ENCODE results near the gene SEPTIN8. TPM values are rescaled to one million over a fixed set of nuclear protein-coding genes. Genes with fewer than 3 reads are reported as not detected.

The SEPTIN8 gene
- total RNA-seq, 2 donors from 2014 or later = 16.2 to 30.4 TPM

- H3K4me1 Mint-ChIP-seq (ENCODE audit: low read depth in 2 of 2) = peaks cover 0 to 22% of the 10 kb centered on the region in 2 donors
- H3K27ac Mint-ChIP-seq = peak overlapping the region in 1 of 2 donors; percentile 74
- DNase-seq (ENCODE audit: low spot score) = no peak
- H3K27me3 Mint-ChIP-seq = peaks cover 2 to 8% of the 10 kb centered on the region in 2 donors
- no peaks in the 10 kb centered on the region for H3K36me3 Mint-ChIP-seq
- no peak for ATAC-seq
- H3K4me3 Mint-ChIP-seq = no peak overlapping the region
- no peaks in the 10 kb centered on the region for H3K9me3 Mint-ChIP-seq
Measured at GRCh38 chr5:132750471-132751230, 26.4 kb downstream of the SEPTIN8 start.

- H3K27ac Mint-ChIP-seq = no peak overlapping the region
- H3K9me3 Mint-ChIP-seq = no peaks in the 10 kb centered on the region
- H3K4me3 Mint-ChIP-seq = no peak overlapping the region
- no peak for DNase-seq (ENCODE audit: low spot score)
- H3K36me3 Mint-ChIP-seq = no peaks in the 10 kb centered on the region
- peaks cover 4 to 20% of the 10 kb centered on the region in 2 donors for H3K27me3 Mint-ChIP-seq
- peaks cover 0 to 14% of the 10 kb centered on the region in 2 donors for H3K4me1 Mint-ChIP-seq (ENCODE audit: low read depth in 2 of 2)
- no peak for ATAC-seq
Measured at GRCh38 chr5:132749506-132749905, 27.5 kb downstream of the SEPTIN8 start.

DNA sequence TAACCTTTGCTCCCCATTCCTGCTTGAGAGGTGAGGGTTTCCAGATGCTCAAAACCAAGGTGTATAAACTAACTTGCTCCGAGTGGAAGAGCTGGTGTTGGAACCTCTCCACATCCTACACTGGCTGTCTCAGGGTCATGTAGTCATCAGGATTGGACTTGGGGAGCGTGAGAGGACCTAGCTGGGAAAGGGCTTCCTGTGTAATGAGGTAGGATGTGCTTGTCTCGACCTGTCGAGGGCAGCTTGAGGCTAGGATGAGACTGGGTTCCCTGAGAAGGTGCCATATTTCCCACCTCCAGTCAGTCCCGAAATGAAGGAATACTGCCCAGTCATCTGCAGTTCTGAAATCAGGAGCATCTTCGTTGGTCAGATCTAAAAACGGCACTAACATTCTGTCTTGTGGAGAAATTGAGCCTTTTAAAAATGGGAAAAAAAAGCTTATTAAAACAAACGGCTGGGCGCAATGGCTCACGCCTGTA is 28.5 kb downstream of the SEPTIN8 start:
- H3K9me3 Mint-ChIP-seq = no peaks in the 10 kb centered on the region
- ATAC-seq = no peak
- no peak overlapping the region for H3K27ac Mint-ChIP-seq
- DNase-seq (ENCODE audit: low spot score) = no peak
- H3K4me3 Mint-ChIP-seq = peak overlapping the region; percentile 27
- no peaks in the 10 kb centered on the region for H3K36me3 Mint-ChIP-seq
- peaks cover 7 to 24% of the 10 kb centered on the region in 2 donors for H3K27me3 Mint-ChIP-seq
- peaks cover 0 to 14% of the 10 kb centered on the region in 2 donors for H3K4me1 Mint-ChIP-seq (ENCODE audit: low read depth in 2 of 2)

DNA sequence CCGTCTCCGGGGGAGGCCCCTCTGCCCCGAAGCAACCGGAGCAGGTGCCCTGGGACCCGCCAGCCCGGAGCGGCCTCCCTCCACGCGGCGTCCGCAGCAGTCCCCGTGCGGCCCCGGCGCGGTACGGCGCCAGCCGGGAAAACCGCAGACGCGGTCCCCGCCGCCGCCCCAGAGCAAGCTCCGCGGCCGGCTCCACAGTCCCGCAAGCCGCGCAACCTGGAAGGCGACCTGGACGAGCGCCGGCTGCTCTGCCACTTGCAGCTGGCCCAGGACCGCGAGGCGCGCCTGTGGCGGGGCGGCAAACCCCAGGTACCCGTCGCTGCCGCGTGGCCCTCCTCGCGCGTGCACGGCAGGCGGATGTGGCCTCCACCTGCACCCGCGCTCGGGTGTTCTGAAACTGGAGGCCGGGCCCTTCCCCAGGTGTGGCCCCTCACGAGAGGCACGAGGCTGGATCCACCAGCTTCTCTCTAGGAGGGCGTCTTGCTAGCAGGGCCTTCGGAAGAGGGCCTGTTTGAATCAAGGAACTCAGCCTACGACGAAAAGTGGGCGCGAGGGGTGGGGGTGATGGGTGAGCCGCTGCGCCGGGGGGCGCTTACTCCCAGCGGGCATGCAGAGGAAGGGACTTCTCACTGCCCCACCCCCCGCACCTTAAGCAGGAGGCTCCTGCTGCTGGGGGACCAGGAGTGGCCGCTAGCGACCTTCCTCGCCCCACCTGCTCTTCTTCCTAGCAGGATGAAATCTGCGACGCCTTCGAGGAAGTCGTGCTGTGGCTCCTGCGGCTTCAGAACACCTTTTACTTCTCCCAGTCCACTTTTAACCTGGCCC is 29.2 kb downstream of the SEPTIN8 start:
- Mint-ChIP-seq H3K27ac (no peak overlapping the region), H3K9me3 (no peaks in the 10 kb centered on the region), H3K4me3 (peak overlapping the region; percentile 27), H3K36me3 (no peaks in the 10 kb centered on the region), H3K4me1 (ENCODE audit: low read depth in 2 of 2) (peaks cover 0 to 14% of the 10 kb centered on the region in 2 donors), H3K27me3 (peaks cover 11 to 24% of the 10 kb centered on the region in 2 donors)
- ATAC-seq = peak in 1 of 2 donors; percentile 54
- DNase-seq (ENCODE audit: low spot score) = no peak

GRCh38 chr5:132746954-132747615 is 30.0 kb downstream of the SEPTIN8 start, which contains the start of gene CCNI2:
Gene CCNI2, plus strand, starts transcription at chr5:132747426. Its CDS starts 70 bp downstream, at chr5:132747496.
- peak; percentile 82 to 83 for ATAC-seq
- Mint-ChIP-seq H3K4me1 (ENCODE audit: low read depth in 2 of 2) (peaks cover 0 to 14% of the 10 kb centered on the region in 2 donors), H3K9me3 (no peaks in the 10 kb centered on the region), H3K27me3 (peaks cover 13 to 28% of the 10 kb centered on the region in 2 donors), H3K36me3 (no peaks in the 10 kb centered on the region), H3K4me3 (peak within 1 kb of the TSS; percentile 72), H3K27ac (no peak within 1 kb of the TSS)
- DNase-seq (ENCODE audit: low spot score) = no peak

DNA sequence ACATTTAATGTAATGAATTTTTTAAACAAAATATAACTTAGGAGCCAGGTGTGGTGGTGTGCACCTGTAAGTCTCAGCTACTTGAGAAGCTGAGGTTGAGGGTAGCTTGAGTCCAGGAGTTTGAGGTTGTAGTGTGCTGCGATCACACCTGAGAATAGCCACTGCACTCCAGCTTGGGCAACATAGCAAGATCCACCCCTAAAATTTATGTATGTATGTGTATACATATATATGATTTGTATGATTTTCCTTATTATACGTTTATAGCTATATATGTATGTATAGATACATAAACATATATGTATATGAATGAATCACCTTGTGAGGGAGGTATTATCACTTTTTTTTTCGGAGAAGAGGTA is 30.5 kb downstream of the SEPTIN8 start:
- ATAC-seq (no peak), DNase-seq (ENCODE audit: low spot score) (no peak)
- H3K9me3 Mint-ChIP-seq = no peaks in the 10 kb centered on the region
- no peaks in the 10 kb centered on the region for H3K36me3 Mint-ChIP-seq
- H3K27ac Mint-ChIP-seq = no peak overlapping the region
- H3K4me1 Mint-ChIP-seq (ENCODE audit: low read depth in 2 of 2) = peaks cover 0 to 10% of the 10 kb centered on the region in 2 donors
- H3K27me3 Mint-ChIP-seq = peaks cover 13 to 32% of the 10 kb centered on the region in 2 donors
- peak overlapping the region; percentile 72 for H3K4me3 Mint-ChIP-seq

DNA sequence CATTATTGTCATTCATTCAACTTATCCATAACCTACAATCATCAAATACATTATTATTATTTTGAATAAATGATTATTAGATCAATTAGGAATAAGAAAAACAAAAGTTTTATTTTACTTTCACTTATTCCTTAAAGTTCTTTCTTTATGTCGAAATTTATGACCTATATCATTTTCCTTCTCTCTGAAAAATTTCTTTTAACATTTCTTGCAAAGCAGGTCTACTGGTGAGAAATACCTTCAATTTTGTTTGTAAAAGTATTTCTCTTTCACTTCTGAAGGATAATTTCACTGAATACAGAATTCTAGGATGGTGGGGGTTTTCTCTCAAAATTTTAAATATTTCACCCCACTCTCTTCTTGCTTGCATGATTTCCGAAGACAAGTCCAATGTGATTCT is 32.4 kb downstream of the SEPTIN8 start:
- peaks cover 16 to 37% of the 10 kb centered on the region in 2 donors for H3K27me3 Mint-ChIP-seq
- no peak overlapping the region for H3K4me3 Mint-ChIP-seq
- H3K9me3 Mint-ChIP-seq = no peaks in the 10 kb centered on the region
- no peaks in the 10 kb centered on the region for H3K36me3 Mint-ChIP-seq
- H3K27ac Mint-ChIP-seq = no peak overlapping the region
- ATAC-seq (no peak), DNase-seq (ENCODE audit: low spot score) (no peak)
- no peaks in the 10 kb centered on the region for H3K4me1 Mint-ChIP-seq (ENCODE audit: low read depth in 2 of 2)

GRCh38 chr5:132742626-132743025 is 34.4 kb downstream of the SEPTIN8 start:
- Mint-ChIP-seq H3K4me1 (ENCODE audit: low read depth in 2 of 2) (peaks cover 9 to 10% of the 10 kb centered on the region in 2 donors), H3K9me3 (no peaks in the 10 kb centered on the region), H3K36me3 (no peaks in the 10 kb centered on the region), H3K4me3 (no peak overlapping the region), H3K27ac (no peak overlapping the region), H3K27me3 (peaks cover 18 to 37% of the 10 kb centered on the region in 2 donors)
- DNase-seq (ENCODE audit: low spot score) (no peak), ATAC-seq (no peak)

- no peak for ATAC-seq
Measured at GRCh38 chr5:132742158-132742557, 34.9 kb downstream of the SEPTIN8 start.

DNA sequence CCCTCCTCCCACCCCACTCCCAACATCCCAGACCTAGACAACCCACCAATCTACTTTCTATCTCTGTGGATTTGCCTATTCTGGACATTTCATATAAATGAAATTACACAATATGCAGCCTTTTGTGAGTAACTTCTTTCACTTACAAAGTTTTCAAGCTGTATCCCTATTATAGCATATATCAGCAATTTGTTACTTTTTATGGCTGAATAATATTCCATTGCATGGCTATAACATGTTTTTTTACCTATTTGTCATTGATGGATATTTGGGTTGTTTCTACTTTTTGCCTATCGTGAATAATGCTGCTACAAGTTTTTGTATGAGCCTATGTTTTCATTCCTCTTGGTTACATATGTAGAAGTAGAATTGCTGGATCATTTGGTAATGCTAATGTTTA is 37.8 kb downstream of the SEPTIN8 start:
- peaks cover 11 to 15% of the 10 kb centered on the region in 2 donors for H3K27me3 Mint-ChIP-seq
- H3K27ac Mint-ChIP-seq = peak overlapping the region in 1 of 2 donors; percentile 75
- ATAC-seq (no peak), DNase-seq (ENCODE audit: low spot score) (no peak)
- H3K36me3 Mint-ChIP-seq = no peaks in the 10 kb centered on the region
- no peak overlapping the region for H3K4me3 Mint-ChIP-seq
- H3K4me1 Mint-ChIP-seq (ENCODE audit: low read depth in 2 of 2) = peaks cover 24 to 26% of the 10 kb centered on the region in 2 donors
- no peaks in the 10 kb centered on the region for H3K9me3 Mint-ChIP-seq

More at GRCh38 chr5:132742158-132742557, 34.9 kb downstream of the SEPTIN8 start:
- DNase-seq (ENCODE audit: low spot score) = no peak
- peaks cover 18 to 37% of the 10 kb centered on the region in 2 donors for H3K27me3 Mint-ChIP-seq
- no peak overlapping the region for H3K4me3 Mint-ChIP-seq
- H3K27ac Mint-ChIP-seq = no peak overlapping the region
- H3K36me3 Mint-ChIP-seq = no peaks in the 10 kb centered on the region
- H3K4me1 Mint-ChIP-seq (ENCODE audit: low read depth in 2 of 2) = peaks cover 11% of the 10 kb centered on the region in 2 donors
- H3K9me3 Mint-ChIP-seq = no peaks in the 10 kb centered on the region

DNA sequence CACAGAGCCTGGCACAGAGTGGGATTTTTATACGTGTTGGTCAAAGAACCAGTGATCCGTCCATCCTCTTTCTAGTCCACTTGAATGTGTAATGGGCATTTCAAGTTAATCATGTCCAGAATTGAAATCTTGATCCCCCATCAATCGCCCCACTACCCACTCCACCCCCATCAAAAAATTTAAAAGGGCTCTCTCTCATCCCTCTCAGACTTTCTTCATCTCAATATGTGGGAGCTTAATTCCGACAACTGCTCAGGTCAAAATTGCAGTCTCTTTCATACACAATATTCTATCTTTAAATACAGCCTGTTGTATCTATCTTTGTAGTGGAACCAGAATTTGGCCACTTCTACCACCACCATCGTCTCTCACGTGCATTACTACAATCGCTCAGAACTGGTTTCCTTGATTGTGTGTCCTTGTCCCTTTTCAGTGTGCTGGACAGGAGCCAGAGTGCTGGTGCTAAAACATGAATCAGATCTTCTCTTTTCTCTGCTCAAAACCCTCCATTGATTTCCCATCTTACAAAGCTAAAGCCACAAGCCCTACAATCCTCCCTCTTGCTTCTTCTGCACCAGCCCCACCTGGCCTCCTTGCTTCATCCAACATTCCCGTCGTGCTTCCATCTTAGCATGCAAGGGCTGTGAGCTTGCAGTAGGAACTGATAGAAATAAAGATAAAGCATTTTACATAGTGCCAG is 38.9 kb downstream of the SEPTIN8 start:
- Mint-ChIP-seq H3K36me3 (peaks cover 5% of the 10 kb centered on the region), H3K4me1 (ENCODE audit: low read depth in 2 of 2) (peaks cover 24 to 33% of the 10 kb centered on the region in 2 donors), H3K27me3 (peaks cover 10 to 13% of the 10 kb centered on the region in 2 donors), H3K9me3 (no peaks in the 10 kb centered on the region), H3K4me3 (peak overlapping the region; percentile 43), H3K27ac (peak overlapping the region; percentile 66 to 75)
- ATAC-seq (no peak), DNase-seq (ENCODE audit: low spot score) (no peak)

GRCh38 chr5:132736853-132737833 is 39.9 kb downstream of the SEPTIN8 start, which contains the start of gene KIF3A:
Gene KIF3A, minus strand, starts transcription at chr5:132737546. Its CDS starts 127 bp downstream, at chr5:132737419.
- Mint-ChIP-seq H3K9me3 (no peaks in the 10 kb centered on the region), H3K4me3 (peak within 1 kb of the TSS; percentile 43), H3K4me1 (ENCODE audit: low read depth in 2 of 2) (peaks cover 24 to 33% of the 10 kb centered on the region in 2 donors), H3K36me3 (peaks cover 5% of the 10 kb centered on the region), H3K27me3 (peaks cover 6 to 10% of the 10 kb centered on the region in 2 donors), H3K27ac (peak within 1 kb of the TSS; percentile 66 to 75)
- peak; percentile 98 for DNase-seq (ENCODE audit: low spot score)
- peak; percentile 97 to 99 for ATAC-seq
